Mucosa of gallbladder (tissue), 1 donor: ENCODE measurements around the gene CNTN4. TPM values are rescaled to one million over a fixed set of nuclear protein-coding genes. Genes with fewer than 3 reads are reported as not detected.
"Not testable (repeated sequence)": the region's sequence is repeated elsewhere in the genome, so short reads cannot be mapped to it uniquely, and the experiment has no call there.

ENCODE experiments used
- DNase-seq: peaks from one replicate; pipeline ENCODE4 v3.0.0-alpha.2; 2020; ENCODE audit warnings: low spot score
- total RNA-seq: library from RNA; stranded (reverse); gene quantifications from one replicate; pipeline ENCODE4 v1.2.1, GENCODE V29; 2021
- donor health status: DM: no; HTN: no; CAD: no.

Gene CNTN4
- total RNA-seq, 1 donor from 2014 or later, result 5.2 TPM

DNA sequence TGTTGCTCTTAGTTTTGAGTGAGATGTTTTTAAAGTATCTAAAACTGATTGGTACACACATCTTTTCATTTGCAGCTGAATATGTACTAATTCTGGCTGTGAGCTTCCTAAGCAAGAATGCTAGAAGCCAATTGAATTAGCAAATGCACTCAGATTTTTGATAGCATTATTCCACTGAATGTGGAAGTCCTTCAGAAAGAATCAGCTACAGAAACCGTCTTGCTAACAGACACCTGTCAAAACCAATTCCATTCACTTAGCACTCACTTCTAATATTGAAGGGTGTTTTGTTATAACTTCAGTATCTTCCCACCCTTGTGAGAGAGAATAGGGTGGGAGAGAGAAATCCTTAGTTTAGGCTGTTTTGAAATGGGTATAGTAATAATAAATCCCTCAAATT, 693.8 kb downstream of the CNTN4 start:
- DNase-seq, result no peak

GRCh38 chr3:2793987-2794386, 695.3 kb downstream of the CNTN4 start:
- DNase-seq, result no peak

GRCh38 chr3:2802429-2802828, 703.8 kb downstream of the CNTN4 start:
- DNase-seq, result no peak

- DNase-seq, result no peak
Observed at GRCh38 chr3:2807514-2807913, 708.8 kb downstream of the CNTN4 start.

DNA sequence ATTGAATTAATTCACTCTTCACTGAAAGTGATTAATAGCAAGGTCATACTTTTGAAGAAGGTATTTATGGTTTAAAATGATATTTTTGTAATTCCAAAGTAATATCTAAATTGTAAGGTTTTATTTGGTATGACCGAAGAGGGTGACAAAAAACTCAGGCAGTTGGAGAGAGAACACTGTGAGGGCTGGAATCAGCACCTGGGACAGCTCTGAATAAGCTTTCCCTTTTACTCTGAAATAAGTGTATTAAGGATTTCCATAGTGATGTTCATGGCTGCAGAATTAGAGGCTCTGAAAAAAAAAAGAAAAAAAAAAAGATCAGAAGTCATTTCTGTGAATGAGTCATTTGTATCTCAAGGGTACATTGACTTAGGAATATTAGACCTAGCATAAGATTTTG, 712.1 kb downstream of the CNTN4 start:
- DNase-seq, result no peak

GRCh38 chr3:2819571-2819970, 720.9 kb downstream of the CNTN4 start:
- DNase-seq, result no peak

- not testable (repeated sequence) for DNase-seq
Observed at GRCh38 chr3:2820982-2821381, 722.3 kb downstream of the CNTN4 start.

- no peak for DNase-seq
Observed at GRCh38 chr3:2822611-2823010, 723.9 kb downstream of the CNTN4 start.

DNA sequence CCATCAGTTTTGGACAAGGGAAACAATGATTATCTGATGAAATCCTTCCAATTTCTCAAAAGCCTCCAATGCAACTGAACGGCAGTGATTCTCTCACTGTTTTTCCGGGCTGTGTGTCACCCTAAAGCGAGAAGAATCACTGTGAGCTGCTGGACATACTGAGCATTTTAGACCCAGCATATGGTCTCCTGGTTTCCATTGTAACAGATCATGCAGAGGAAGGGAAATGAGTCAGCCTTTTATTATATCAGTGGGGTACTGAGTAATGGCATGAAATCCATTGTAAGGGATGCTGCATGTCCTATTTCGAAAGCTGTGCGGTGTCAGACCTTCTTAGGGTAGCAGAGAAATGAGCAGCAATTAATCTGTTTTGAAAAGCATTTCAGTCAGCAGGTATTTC, 724.4 kb downstream of the CNTN4 start:
- DNase-seq, result no peak

DNA sequence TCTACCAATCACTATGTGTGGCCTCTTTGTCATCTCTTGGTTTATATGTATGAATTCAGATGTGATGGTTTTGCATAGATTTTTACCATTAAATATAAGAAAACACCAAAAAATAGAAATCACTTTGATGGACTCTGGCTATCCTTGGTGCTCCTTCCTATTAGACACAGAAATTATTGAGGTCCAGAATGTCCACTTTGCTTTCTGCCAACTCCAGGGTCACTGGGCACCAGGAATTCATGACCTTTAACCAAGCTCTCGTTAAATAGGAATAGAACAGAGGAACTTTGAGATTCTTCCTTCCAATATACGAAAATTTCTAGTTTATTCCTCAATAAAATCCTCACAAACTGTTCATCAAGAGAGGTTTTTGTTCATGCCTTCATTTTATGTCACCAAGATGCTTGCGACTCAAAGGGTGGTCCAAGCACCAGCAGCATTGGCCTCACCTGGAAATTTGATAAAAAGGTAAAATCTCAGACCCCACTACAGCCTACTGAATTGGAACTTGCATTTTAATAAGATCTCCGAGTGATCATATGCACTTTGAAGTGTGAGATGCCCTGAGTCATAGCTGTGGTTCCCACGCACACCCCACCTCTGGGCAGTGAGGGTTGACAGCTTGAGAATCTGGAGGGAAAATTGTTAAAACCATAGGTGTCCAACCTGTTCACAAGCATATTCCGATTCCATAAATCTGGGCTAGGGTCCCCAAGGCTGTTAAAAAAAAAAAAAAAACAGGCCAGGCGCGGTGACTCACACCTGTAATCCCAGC, 725.0 kb downstream of the CNTN4 start:
- no peak for DNase-seq

DNA sequence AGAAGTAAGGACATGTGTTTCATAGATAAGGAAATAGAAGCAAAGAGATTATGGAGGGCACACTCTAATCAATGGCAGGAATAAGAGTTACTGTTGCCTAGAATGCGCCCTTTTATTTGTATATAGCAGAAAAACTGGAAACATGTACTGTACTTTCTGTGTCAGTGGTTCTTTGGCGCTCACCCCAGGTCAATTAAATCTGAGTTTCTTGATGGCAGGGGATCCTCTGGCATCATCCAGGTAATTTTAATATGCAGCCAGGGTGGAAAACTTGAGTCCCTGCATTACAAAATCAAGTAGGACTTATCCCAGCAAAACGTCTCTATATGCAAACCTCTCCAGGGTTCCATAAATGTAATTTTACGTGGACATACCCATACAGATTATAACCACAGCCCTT, 727.4 kb downstream of the CNTN4 start:
- DNase-seq, result no peak

- DNase-seq, result no peak
Observed at GRCh38 chr3:2826453-2826852, 727.8 kb downstream of the CNTN4 start.

DNA sequence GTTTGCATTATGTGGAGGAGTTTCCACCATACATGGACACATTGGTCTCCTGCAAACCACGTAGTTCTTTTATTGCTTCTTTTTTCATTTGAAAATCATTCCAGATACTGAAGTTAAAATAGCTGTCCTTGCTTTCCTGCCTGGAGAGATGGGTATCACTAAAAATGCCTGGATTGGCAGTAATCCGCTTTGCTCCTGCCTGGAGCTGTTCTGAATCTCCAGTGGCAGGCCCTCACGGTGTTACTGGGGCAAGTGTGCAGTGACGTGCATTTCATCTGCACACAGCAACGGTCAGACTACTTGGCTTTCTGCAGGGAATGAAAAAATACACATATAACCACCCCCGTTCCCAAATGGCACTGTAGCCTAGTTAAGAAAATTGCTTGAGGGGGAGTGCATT, 738.6 kb downstream of the CNTN4 start:
- DNase-seq, result no peak

GRCh38 chr3:2837910-2838309, 739.2 kb downstream of the CNTN4 start:
- DNase-seq, result no peak

DNA sequence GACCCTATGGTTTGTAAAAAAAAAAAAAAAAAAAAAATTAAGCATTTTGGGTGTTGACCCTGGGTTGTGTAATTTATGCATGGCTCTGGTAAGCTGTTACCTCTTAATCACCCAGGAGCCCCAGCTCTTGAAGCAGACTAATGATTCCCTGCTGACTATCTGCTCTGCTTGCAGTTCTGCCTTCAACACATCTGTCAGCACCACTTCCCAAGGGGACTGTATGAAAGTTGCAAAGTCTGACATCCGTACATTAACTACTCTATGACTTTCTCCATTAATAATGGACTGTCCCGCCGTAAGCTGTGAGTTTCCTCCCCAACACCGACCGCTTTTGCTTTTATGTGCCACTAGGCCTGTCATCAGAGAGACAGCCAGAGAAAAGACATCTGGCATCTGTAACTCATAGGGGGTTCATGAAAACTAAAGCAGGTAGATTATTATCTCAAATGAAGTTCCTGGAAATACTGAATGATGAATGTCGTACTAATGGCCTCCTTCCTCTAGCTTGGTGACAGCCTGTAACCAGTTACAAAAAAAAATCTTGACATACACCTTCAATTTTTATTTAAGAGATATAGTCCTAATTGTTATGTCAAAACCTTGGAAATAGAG, 740.0 kb downstream of the CNTN4 start:
- DNase-seq, result no peak

DNA sequence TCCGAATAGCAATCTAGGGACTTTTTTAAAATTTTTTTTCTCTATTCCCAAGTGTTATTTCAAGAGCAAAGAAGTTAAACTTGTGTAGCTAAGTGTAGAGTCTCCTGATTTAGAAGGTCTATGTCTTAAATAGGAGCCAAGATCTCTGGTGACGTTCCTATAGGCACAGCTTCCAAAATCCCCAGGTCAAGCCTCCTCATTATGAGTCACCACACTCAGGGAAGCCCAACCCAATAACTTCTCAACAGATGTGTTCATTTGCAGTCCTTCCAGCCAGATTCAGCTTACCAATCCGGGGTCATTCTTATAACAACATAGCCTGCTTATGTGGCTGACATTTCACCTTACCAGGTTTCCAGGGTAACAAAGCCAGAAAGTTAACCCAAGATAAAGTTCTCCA, 741.2 kb downstream of the CNTN4 start:
- DNase-seq, result no peak

DNA sequence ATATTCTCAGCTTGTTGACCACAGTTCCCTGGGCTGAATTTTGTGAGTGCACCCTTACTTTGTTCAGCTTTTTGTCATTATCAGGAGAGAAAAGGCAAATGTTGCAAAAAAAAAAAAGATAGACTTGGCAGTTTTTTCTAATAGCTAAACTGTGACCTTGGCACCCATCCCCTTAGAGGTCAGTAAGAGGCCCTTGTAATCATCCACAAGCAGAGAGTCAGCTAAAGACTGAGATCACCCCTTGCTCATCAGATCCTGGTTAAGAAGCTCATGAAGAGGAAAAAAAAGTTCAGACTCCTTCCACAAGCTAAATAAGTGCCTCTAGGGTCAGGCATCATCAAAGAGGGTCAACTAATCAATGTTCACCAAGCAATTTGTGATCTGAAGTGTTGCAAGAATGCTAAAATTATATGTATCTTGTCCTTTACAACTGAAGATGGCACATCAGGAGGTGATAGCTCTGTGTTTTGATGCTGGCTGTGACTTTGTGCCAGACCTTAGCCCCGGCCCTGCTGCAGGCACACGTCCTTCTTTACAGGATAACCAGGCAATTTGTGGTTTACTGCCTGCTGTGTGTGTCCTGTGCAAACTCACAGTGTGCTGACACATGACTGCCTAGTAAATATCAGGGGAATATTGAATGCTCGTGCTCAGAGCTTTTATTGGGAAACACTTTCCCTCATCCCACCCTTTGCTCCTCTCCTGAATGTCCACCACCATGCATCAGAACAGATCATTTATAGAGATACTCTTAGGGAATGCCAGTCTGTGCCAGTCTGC, 748.6 kb downstream of the CNTN4 start:
- DNase-seq, result no peak

DNA sequence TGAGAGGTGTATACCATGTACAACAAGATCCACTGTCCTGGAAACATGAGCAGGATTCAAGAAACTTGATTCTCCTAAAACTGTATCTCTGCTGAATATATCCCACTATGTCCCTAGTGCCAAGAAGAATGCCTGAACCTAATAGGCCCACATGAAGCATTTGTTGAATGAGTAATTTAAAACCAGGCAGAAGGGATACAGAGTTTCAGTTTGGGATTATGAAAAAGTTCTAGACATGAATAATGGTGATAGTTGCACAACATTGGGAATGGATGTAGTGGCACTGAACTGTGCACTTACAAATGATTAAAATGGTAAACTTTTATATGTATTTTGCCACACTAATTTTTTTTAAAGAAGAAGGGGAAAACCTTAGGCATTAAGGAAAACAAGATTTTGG, 750.4 kb downstream of the CNTN4 start:
- DNase-seq, result no peak

DNA sequence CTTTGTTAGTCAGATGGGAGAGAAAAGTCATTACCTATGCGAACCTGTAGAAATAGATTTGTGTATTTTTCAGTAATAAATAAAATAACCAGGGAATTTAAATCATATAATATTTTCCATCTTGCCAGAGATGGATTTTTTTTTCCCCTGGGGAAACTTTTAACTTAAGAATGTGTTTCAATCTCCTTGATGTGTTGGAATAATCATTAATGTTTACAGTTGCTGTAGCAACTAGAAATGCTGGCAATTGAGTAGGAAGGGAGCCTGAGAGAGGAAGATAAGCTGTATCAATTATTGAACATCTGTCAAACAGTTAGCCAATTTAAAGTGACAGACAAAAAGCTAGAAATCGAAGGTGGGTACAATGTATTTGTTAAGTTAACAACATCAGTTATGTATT, 752.0 kb downstream of the CNTN4 start:
- no peak for DNase-seq

DNA sequence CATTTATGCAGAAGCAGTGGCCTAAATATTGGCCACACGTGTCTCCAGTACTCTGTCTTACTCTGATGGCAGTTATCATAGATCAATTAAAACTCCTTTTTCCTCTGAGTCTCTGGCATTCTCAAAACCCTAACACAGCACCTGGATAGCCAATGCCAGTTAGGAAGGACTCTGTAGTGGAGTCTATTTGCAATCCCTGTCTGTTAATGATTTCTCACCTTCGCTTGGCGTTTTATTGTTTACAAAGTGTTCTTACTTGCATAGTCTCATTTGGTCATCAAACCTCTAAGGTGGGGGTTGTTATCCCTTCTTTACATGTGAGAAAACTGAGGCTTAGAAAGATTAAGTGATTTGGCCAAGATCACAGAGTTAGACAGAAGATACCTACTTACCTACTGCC, 752.7 kb downstream of the CNTN4 start:
- peak; percentile 29 for DNase-seq

- DNase-seq, result peak; percentile 24
Observed at GRCh38 chr3:2851835-2852234, 753.2 kb downstream of the CNTN4 start.

- DNase-seq, result no peak
Observed at GRCh38 chr3:2853651-2854050, 755.0 kb downstream of the CNTN4 start.
